Left lobe of liver (tissue), 2 donors: ENCODE results near the gene MRPL10. TPM values are rescaled to one million over a fixed set of nuclear protein-coding genes. Genes with fewer than 3 reads are reported as not detected.
"Not testable (repeated sequence)": the region's sequence is repeated elsewhere in the genome, so short reads cannot be mapped to it uniquely, and the experiment has no call there.

Source experiments
- ATAC-seq: fragments of 200-7000 bp; cut with Tn5 transposase; one replicate; pipeline ENCODE4 v1.9.1; 2020; ENCODE audit warnings: mild to moderate bottlenecking, moderate library complexity
- DNase-seq: peaks from one replicate; pipeline ENCODE4 v3.0.0-alpha.2; 2020; ENCODE audit warnings: low spot score
- total RNA-seq: library from RNA; stranded (reverse); gene quantifications from one replicate; pipeline ENCODE4 v1.2.1, GENCODE V29; 2021
- donor health status: DM: no; HTN: no; CAD: no; lungs with moderate emphysema.
- donor health status: DM: no; HTN: yes; CAD: no.

Gene MRPL10
- total RNA-seq, 1 donor from 2014 or later = 16.4 TPM

DNA sequence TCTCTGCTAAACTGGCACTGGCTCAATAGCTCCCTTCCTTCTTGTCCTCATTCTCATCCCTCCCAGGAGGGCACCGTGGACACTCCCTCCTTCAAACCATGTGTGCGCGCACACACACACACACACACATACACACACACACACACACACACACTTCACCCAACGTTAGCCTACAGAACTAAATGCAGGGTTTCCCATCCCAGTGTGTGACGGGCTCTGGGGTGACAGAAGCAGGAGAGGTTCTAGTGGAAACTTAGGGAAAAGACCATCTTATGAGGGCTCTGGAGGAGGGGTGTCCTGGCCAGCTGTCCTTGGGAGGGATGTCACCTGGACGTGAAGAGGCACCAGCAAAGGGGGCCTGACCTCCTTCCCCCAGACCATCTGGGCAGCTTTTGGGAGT, 29.4 kb downstream of the MRPL10 start:
- ATAC-seq = no peak
- DNase-seq = no peak

- peak; percentile 37 for DNase-seq
- ATAC-seq = no peak
Observed at GRCh38 chr17:47801176-47801765, 30.1 kb downstream of the MRPL10 start.

- peak; percentile 35 for DNase-seq
- no peak for ATAC-seq
Observed at GRCh38 chr17:47800686-47801085, 30.7 kb downstream of the MRPL10 start.

- DNase-seq (peak; percentile 6), ATAC-seq (no peak)
Observed at GRCh38 chr17:47797797-47798196, 33.5 kb downstream of the MRPL10 start.

DNA sequence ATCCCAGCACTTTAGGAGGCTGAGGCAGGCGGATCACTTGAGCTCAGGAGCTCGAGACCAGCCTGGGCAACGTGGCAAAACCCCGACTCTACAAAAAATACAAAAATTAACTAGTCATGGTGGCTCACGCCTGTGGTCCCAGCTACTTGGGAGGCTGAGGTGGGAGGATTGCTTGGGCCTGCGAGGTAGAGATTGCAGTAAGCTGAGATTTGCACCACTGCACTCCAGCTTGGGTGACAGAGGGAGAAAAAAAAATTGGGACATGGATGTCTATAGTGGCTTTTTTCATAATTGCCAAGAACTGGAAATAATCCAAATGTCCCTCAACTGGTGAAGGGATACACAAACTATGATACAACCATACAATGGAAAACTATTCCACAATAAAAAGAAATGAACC, 38.4 kb downstream of the MRPL10 start:
- no peak for ATAC-seq
- DNase-seq = peak; percentile 5

GRCh38 chr17:47792457-47792856, 38.9 kb downstream of the MRPL10 start:
- DNase-seq (no peak), ATAC-seq (no peak)

- peak; percentile 12 for DNase-seq
- ATAC-seq = no peak
Observed at GRCh38 chr17:47791025-47791424, 40.3 kb downstream of the MRPL10 start.

DNA sequence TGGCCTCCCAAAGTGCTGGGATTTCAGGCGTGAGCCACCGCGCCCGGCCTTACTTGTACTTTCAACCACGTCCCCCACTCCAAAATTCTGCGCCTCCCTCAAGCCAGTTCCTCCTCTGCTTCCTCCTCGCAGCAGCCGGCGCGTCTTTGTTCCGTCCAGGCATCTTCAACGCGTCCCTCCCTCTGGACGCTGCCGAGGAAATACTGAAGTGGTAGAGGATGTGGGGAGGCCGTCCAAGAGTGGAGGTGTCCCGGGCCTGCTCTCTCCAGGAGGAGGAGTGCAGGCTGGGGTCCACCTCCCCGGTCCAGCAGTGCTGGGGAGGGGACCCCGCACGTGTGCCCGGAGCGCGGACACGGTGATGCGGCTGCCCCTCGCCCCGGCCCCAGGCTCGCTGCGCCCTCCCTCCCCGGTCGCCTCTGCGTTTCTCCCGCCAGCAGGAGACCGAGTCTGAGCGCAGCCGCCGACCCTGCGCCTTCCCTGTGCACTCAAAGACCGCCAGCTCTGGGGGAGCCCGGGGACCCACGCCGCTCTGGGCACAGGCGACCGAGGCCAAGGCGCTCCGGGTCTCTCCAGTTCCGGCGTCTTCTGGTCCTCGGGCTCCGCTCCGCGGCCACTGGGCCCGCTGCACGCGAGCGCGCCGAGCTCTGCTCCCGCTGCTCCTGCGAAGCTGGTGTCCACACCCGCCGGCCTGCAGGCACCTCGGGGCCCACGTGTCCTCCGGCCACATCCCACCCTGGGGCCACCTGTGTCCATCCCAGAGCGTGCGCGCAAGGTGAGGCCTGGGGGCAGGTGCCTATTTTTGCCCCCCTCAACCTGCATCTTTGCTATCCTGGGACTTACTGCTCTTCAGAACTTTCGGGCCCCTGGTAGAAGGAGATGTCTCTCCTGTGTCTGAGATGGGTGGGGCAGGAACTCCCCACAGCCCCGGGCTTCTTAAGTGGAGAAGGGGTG, 41.5 kb downstream of the MRPL10 start:
- DNase-seq (peak; percentile 48), ATAC-seq (peak; percentile 92)

DNA sequence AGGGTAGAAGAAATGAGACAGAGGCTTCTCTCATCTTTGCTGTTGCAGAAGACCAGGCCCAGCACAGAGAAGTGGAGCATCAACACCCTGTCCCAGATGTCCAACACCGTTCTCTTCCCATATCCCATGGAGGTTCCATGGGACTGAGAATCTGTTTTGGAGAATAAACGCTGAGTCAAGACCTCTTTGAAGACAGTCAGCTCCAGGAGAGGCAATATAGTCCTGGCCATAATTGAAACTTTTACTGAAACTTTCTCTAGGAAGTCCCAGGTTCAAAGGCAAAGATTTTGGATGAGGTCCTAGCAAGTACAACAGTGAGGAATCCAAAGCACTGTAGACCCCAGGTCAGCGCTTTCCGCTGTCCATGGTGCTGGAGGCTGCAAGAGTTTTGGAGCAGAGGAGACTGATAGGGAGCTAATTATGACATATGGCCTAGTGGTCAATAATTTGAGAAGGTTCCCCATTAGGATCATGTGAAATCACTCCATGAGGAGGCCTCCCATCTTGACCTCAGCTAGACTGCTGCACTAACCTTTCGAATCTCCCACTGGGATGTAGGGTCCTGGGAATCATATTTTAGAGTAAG, 45.7 kb downstream of the MRPL10 start:
- DNase-seq (peak; percentile 23), ATAC-seq (no peak)

GRCh38 chr17:47781397-47781796, 49.9 kb downstream of the MRPL10 start:
- DNase-seq (no peak), ATAC-seq (no peak)

GRCh38 chr17:47778184-47778635, 53.1 kb downstream of the MRPL10 start:
- no peak for DNase-seq
- no peak for ATAC-seq

DNA sequence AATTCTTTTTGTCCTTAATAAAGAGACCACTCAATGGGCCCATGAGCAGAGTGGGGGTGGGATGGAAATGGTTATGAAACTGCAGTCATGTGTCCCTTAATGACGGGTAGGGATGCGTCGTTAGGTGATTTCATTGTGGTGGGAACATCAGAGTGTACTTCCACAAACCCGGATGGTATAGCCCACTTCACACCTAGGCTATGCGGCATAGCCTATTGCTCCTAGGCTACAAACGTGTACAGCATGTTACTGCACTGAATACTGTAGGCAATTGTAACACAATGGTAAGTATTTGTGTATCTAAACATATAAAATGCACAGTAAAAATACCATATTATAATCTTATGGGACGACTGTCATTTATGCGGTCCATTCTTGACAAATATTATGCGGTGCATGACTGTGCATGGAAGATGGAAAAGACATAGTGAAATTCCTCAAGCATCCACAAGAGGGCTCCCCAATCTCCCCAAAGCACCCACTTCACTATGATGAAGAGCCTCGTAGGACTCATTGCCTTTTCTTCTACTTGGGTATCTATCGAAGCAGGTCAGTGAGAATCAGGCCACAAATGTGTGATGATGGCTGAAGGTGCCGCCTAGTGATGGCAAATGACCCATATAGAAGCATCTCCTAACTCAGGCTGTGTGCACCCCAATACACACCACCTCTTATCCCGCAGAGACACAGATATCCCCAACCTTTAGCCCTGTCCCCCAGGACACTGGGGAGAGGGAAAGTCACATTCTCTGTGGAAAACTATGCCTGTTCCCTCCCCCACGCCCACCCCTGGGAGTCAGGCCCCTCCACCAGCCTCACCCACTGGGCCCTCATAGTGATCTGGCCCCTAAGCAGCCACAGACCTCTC, 54.8 kb downstream of the MRPL10 start:
- ATAC-seq (peak; percentile 90), DNase-seq (no peak)

DNA sequence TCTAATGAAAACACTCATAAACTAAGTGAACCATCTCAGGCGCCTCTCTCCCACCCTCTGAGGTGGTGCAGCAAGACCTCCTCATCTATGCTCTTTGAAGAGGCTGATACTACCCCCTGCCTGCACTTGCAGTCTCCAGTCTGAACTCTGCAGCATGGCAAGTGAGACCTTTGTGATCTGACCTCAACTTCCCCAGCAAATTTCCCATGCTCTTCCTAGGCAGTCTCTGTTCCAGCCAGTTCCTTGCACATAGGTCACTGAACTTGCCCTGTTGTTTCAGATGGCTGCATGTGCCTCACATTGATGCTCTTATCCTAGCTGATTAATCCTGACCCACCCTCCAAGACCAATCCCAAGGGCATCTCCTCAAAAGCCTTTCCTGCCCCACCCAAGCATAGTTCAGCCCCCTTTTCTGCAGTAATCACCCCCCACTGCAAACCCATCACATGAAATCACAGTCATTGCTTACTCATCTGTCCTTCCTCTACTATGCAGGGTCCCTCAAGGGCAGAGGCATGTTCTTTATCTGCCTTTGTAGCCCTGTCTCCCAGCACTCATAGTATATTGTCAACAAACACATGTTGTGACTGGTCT, 56.3 kb downstream of the MRPL10 start:
- ATAC-seq (no peak), DNase-seq (no peak)

DNA sequence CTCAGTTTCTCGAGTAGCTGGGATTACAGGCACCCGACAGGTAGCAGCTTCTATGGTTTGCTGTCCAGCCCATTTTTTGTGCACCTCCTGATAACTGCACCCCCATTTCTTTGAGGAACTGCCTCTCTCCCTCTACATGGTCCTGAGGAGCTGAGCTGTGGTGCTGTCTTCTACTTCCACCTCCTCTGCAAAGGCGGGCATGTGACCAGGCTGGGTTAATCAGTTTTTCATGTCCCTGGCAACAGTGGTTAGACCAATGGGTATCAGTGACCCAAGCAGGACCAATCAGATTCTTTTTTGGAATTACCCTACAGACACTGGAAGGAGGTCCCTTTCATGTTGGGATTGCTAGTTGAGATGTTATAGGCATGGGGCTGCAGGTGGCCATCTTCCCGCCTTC, 57.0 kb downstream of the MRPL10 start:
- ATAC-seq (no peak), DNase-seq (no peak)

GRCh38 chr17:47773649-47774048, 57.7 kb downstream of the MRPL10 start:
- ATAC-seq, DNase-seq: not testable (repeated sequence)

Other genes starting within 250 kb of the MRPL10 start
- 79.3 TPM for gene KPNB1, start 181.6 kb downstream of the MRPL10 start, total RNA-seq
- 2.2 TPM for gene TBKBP1, start 137.4 kb downstream of the MRPL10 start, total RNA-seq
- 0.38 TPM for gene TBX21, start 98.3 kb downstream of the MRPL10 start, total RNA-seq
- gene OSBPL7, start 9.7 kb downstream of the MRPL10 start, total RNA-seq = 1.0 TPM
- 0.40 TPM for gene LRRC46, start 129 bp upstream of the MRPL10 start, total RNA-seq
- 28.4 TPM for gene SCRN2, start 9.7 kb upstream of the MRPL10 start, total RNA-seq
- 0.08 TPM for gene SP6, start 19.6 kb upstream of the MRPL10 start, total RNA-seq
- gene SP2, start 64.7 kb upstream of the MRPL10 start, total RNA-seq = 5.4 TPM
- 128 TPM for gene PNPO, start 110.0 kb upstream of the MRPL10 start, total RNA-seq
- gene PRR15L, start 126.3 kb upstream of the MRPL10 start, total RNA-seq = 1.3 TPM
- 107 TPM for gene CDK5RAP3, start 139.6 kb upstream of the MRPL10 start, total RNA-seq
- gene COPZ2, start 206.3 kb upstream of the MRPL10 start, total RNA-seq = 23.1 TPM
- 150 TPM for gene NFE2L1, start 216.8 kb upstream of the MRPL10 start, total RNA-seq